GM18861 (cell line): ENCODE data around the gene MGARP.
"Not testable (repeated sequence)": the region's sequence is repeated elsewhere in the genome, so short reads cannot be mapped to it uniquely, and the experiment has no call there.

Experiments used
- ATAC-seq: cut with Tn5 transposase; IDR thresholded peaks from one replicate; pipeline ENCODE4 v1.9.1; 2021; ENCODE audit not compliant: unreplicated experiment

The MGARP gene

GRCh38 chr4:139279760-139280620, at the start of gene MGARP:
MGARP (minus strand) TSS chr4:139280225; CDS start chr4:139280158, 67 bp downstream.
- ATAC-seq: no peak

GRCh38 chr4:139329665-139330200, 49.7 kb upstream of the MGARP start:
- ATAC-seq: no peak

- ATAC-seq: no peak
Measured at GRCh38 chr4:139324620-139325019, 44.6 kb upstream of the MGARP start.

GRCh38 chr4:139322541-139322940, 42.5 kb upstream of the MGARP start:
- not testable (repeated sequence) for ATAC-seq

GRCh38 chr4:139322070-139322469, 42.0 kb upstream of the MGARP start:
- ATAC-seq: not testable (repeated sequence)

GRCh38 chr4:139319571-139319970, 39.5 kb upstream of the MGARP start:
- no peak for ATAC-seq

GRCh38 chr4:139317635-139318034, 37.6 kb upstream of the MGARP start:
- ATAC-seq: no peak

GRCh38 chr4:139316733-139317132, 36.7 kb upstream of the MGARP start:
- ATAC-seq: no peak

GRCh38 chr4:139315221-139315675, 35.2 kb upstream of the MGARP start:
- peak; percentile 66 for ATAC-seq

- no peak for ATAC-seq
Measured at GRCh38 chr4:139314047-139314800, 34.2 kb upstream of the MGARP start.

GRCh38 chr4:139313414-139313813, 33.4 kb upstream of the MGARP start:
- ATAC-seq: not testable (repeated sequence)

GRCh38 chr4:139312552-139313332, 32.7 kb upstream of the MGARP start:
- no peak for ATAC-seq

GRCh38 chr4:139311909-139312308, 31.9 kb upstream of the MGARP start:
- no peak for ATAC-seq

- ATAC-seq: no peak
Measured at GRCh38 chr4:139304920-139305319, 24.9 kb upstream of the MGARP start.

GRCh38 chr4:139301821-139302611, 22.0 kb upstream of the MGARP start, which contains the start of gene NDUFC1:
NDUFC1 (minus strand) TSS chr4:139302477; CDS start chr4:139295798, 6,679 bp downstream.
- peak; percentile 25 for ATAC-seq

- peak; percentile 81 for ATAC-seq
Measured at GRCh38 chr4:139301113-139301820, 21.2 kb upstream of the MGARP start, which contains the start of gene NAA15. NAA15 (plus strand) TSS chr4:139301505; CDS start chr4:139301778, 273 bp downstream.

GRCh38 chr4:139300431-139301112, 20.5 kb upstream of the MGARP start:
- ATAC-seq: peak; percentile 3

- no peak for ATAC-seq
Measured at GRCh38 chr4:139299536-139299935, 19.5 kb upstream of the MGARP start.

- ATAC-seq: no peak
Measured at GRCh38 chr4:139297001-139297410, 17.0 kb upstream of the MGARP start.
